NK-92 treated with Interleukin-12 subunit alpha and Interleukin-12 subunit beta, amount 100 ng/mL, for 24 hours (cell line): ENCODE data around the gene CFP.
"Not testable (repeated sequence)": the region's sequence is repeated elsewhere in the genome, so short reads cannot be mapped to it uniquely, and the experiment has no call there.

Experiments
- DNase-seq: peaks from one replicate; lab custom pipeline; 2025; lab: John Stamatoyannopoulos, UW

CFP gene

GRCh38 chrX:47629419-47630200 is at the start of gene CFP:
Gene CFP, minus strand, starts transcription at chrX:47629930. Its CDS starts 86 bp downstream, at chrX:47629844.
- no peak for DNase-seq

- DNase-seq: not testable (repeated sequence)
Observed at GRCh38 chrX:47675959-47676859, 46.5 kb upstream of the CFP start.

- no peak for DNase-seq
Observed at GRCh38 chrX:47674776-47675175, 45.0 kb upstream of the CFP start.

GRCh38 chrX:47665797-47666196 is 36.1 kb upstream of the CFP start:
- DNase-seq: not testable (repeated sequence)

- no peak for DNase-seq
Observed at GRCh38 chrX:47664737-47665136, 35.0 kb upstream of the CFP start.

- no peak for DNase-seq
Observed at GRCh38 chrX:47662144-47662657, 32.5 kb upstream of the CFP start.

- DNase-seq: no peak
Observed at GRCh38 chrX:47661539-47661938, 31.8 kb upstream of the CFP start.

GRCh38 chrX:47659421-47659726 is 29.6 kb upstream of the CFP start:
- no peak for DNase-seq

- DNase-seq: peak; percentile 92
Observed at GRCh38 chrX:47658684-47659420, 29.1 kb upstream of the CFP start, which contains the start of gene UXT. Gene UXT, minus strand, starts transcription at chrX:47659180. Its CDS starts 253 bp downstream, at chrX:47658927.

- DNase-seq: no peak
Observed at GRCh38 chrX:47658301-47658683, 28.6 kb upstream of the CFP start.

GRCh38 chrX:47651043-47651905 is 21.5 kb upstream of the CFP start:
- DNase-seq: no peak

- DNase-seq: peak; percentile 91
Observed at GRCh38 chrX:47650164-47651042, 20.7 kb upstream of the CFP start, which contains the start of gene ELK1. Gene ELK1, minus strand, starts transcription at chrX:47650563. Its CDS starts 9,122 bp downstream, at chrX:47641441.

- no peak for DNase-seq
Observed at GRCh38 chrX:47649781-47650163, 20.0 kb upstream of the CFP start.

- no peak for DNase-seq
Observed at GRCh38 chrX:47649271-47649670, 19.5 kb upstream of the CFP start.

GRCh38 chrX:47648376-47648775 is 18.6 kb upstream of the CFP start:
- no peak for DNase-seq

- DNase-seq: no peak
Observed at GRCh38 chrX:47646636-47647035, 16.9 kb upstream of the CFP start.

GRCh38 chrX:47645530-47645929 is 15.8 kb upstream of the CFP start:
- DNase-seq: no peak

GRCh38 chrX:47644557-47645091 is 14.9 kb upstream of the CFP start:
- no peak for DNase-seq

GRCh38 chrX:47643926-47644325 is 14.2 kb upstream of the CFP start:
- DNase-seq: no peak

- no peak for DNase-seq
Observed at GRCh38 chrX:47638816-47639215, 9.1 kb upstream of the CFP start.
